ENCODE results near the gene TMLHE.
"Not testable (repeated sequence)": the region's sequence is repeated elsewhere in the genome, so short reads cannot be mapped to it uniquely, and the experiment has no call there.

The TMLHE gene

DNA sequence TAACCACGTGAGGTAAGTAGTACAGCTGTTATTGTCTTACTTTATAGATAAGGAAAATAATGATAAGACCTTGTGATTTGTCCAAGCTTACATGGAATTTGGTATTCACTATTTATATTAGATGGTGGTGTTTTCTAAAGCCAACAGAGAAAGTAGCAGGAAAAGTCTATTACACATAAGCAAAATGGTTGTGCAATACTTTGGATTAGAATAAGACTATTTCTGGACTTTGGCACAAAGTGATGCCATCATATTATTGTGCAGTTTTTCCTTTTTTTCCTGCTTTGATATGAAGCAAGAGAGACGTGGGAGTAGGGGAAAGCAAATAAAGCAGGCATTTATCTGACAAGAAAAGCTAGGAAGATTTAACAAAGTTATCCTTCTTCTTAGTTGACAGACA is 117.6 kb downstream of the TMLHE start:
- not testable (repeated sequence) for DNase-seq (ENCODE audit: low spot score)

DNA sequence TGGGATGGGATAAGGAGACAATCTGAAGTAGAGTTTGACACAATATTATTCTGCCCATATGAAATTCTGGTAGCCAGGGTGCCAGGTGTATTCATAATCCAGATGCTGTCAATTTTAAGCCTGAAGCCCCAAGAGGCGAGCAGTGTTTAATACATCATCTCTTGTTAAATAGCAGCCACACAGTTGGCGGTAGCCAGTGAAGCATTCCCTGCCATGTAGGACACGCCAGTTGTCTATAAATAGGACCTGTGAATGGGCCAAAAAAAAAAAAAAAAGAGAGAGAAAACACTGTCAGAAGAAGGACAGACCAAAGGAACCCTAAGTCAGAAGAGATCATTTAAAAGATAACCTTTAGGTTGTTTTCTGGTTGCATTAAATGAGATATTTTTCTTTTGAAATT is 121.3 kb downstream of the TMLHE start:
- DNase-seq (ENCODE audit: low spot score): not testable (repeated sequence)

DNA sequence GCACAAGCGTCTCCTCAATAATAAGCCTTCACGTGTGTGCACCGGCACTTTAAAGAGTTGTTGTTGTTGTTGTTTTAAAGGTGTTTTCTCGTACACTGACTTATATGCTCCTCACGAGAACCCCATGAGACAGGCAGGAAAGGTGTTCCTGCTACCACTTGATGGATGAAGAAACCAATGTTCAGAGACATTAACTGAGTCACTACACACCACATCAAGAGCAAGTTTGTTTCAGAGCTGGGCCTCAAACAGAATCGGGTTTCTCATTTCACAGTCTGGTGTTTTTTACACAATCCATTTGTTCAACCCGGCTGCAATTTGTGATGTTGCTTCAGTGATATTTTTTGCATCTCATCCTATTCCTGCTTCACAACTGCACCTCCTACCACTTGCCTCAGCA is 135.6 kb downstream of the TMLHE start:
- DNase-seq (ENCODE audit: low spot score): not testable (repeated sequence)

DNA sequence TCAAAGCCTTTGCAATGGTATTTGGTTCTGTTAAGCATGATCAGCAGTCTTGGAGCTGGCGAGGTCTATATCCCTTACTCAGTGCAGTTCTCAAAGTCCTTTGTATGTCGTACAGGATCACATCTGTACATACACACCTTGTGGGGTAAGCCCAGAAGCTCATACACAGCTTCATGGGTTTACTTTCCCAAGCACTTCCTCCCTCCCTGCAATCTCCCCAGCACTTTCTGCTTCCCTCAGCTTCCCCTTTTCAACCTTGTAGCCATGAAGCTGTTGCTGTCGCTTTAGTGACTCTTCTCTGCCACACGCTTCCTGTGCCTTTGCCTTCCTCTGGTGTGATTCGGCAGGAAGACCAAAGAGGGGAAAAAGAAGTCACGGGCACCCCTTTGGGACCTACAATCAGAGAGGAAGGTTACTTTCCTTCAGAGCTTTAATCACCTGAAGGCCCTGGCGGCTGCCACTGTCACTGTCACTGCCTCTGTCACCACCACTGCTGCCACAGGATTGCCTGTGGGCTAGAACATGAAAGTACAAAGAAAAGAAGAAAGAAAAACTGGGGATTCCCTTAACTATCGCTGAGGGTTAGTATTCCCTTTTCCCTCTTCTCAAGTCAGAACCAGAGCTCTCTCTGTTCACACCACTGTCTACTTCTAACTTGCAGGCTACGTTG is 146.3 kb downstream of the TMLHE start:
- DNase-seq (ENCODE audit: low spot score): not testable (repeated sequence)

DNA sequence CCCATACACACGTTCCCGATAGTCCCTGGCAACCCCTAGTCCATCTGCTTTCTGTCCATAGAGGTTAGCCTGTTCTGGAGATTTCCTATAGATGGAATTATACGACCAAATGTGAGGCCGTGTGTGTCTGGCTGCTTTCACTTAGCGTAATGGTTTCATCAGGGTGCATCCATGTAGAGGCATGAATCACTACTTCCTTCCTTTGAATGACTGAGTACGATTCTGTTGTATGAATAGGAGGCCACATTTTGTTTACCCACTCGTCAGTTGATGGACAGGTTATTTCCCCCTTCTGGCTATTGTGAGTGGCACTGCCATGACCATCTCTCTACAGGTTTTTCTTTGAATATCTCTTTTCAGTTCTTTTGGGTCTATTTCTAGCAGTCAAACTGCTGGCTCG is 152.3 kb downstream of the TMLHE start:
- DNase-seq (ENCODE audit: low spot score): not testable (repeated sequence)

DNA sequence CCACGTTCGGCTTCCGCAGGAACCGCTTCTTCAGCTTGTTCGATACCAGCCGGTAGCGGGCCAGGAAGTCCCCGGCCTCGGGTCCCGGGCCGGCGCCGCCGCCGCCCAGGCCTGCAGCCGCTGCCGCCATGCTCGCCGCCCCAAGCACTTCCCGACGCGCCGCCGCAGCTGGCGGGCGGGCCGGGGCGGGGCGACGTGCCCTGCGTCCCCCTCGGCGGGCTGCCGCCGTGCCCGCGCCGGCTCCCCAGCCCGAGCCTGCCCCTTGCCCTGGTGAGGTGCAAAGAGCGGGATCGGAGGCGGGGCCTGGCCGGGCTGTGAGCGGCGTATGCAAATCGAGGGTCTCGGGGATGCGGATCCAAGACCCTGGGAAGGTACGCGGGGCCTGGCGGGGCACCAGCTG is 154.3 kb downstream of the TMLHE start, which contains the start of gene F8A3:
Gene F8A3 (minus strand): TSS at position 150 of the 400 bp plus-strand sequence. CDS start 20 bp downstream, at position 130.
- DNase-seq (ENCODE audit: low spot score): not testable (repeated sequence)

DNA sequence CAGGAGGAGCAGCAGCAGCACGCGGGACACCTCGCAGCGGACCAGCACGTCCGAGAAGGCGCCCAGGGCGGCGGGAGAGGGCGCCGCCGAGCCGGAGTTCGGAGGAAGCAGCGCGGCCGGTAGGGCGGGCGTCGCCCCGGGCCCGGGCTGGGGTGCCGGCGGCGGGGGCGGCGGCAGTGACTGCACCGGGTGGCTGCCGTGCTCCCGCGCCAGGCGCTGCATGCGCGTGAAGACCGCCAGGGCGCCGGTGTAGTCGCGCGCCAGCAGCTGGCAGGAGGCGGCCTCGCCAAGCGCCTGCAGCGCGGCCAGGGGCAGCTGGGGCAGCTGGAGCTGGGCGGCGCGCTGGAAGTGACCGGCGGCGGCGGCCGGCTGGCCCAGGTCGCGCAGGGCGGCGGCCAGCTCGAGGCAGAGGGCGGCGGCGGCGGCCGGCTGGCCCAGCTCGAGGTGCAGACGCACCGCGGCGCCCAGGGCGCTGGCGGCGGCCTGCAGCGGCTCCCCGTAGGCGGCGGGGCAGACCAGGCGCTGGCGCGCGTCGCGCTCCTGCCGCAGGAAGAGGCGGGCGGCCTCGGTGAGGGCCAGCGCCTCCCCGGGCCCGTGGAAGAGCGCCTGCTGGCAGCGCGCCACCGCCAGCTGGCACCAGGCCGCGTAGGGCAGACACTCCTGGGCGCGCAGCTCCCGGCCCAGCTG is 154.8 kb downstream of the TMLHE start:
- DNase-seq (ENCODE audit: low spot score): not testable (repeated sequence)

DNA sequence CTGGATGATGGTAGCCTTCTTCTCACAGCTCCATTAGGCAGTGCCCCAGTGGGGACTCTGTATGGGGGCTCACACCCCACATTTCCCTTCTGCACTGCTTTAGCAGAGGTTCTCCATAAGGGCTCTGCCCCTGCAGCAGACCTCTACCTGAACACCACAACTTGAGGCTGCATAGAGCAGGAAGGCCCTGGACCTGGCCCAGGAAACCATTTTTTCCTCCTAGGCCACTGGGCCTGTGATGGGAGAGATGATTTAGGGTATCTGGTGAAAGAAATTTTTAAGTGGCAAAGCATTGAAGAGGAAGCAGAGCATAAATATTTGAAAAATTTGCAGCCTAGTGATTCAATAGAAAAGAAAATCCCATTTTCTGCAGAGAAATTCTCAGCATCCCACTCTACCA is 171.7 kb downstream of the TMLHE start:
- DNase-seq (ENCODE audit: low spot score): no peak

All from ecto neural progenitor cell (in vitro differentiated cells).